ENCODE measurements around the gene HEBP1. TPM values are rescaled to one million over a fixed set of nuclear protein-coding genes. Genes with fewer than 3 reads are reported as not detected.

The HEBP1 gene
- total RNA-seq, 2 experiments from 2014 or later = 14.8 to 17.8 TPM

GRCh38 chr12:12964255-12964654, 35.8 kb downstream of the HEBP1 start:
- CTCF ChIA-PET = no interaction called here
- POLR2A ChIA-PET = no interaction called here

DNA sequence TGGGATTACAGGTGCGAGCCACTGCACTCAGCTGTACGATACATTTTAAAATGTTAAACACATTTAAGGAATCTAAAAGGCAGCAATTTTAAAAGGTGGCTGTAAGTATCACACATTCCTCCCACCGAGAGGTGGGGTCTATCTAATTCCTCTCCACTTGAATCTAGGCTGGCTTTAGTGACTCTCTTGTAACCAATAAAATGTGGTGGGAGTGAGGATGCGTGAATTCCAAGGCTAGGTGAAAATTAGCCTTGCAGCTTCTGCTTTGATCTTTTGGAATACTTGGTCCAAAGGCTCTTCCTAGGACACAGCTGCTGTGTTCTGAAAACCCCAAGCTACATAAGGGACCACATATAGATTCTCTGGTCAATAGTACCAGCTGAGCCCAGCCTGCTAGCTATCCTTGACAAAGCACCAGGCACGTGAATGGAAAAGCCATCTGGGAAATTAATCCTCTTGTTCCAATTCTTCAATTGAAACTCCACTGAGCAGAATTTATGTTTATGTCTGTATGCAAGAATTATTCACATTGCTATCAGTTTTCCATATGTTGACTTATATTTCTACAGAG, 39.3 kb downstream of the HEBP1 start:
- ChIA-PET POLR2A (no interaction called here), CTCF (no interaction called here)

- ChIA-PET CTCF (no interaction called here), POLR2A (no interaction called here)
These were observed 41.2 kb downstream of the HEBP1 start for GRCh38 chr12:12958886-12959285.

- POLR2A ChIA-PET = no interaction called here
- CTCF ChIA-PET = no interaction called here
These were observed 45.0 kb downstream of the HEBP1 start for GRCh38 chr12:12954878-12955625.

DNA sequence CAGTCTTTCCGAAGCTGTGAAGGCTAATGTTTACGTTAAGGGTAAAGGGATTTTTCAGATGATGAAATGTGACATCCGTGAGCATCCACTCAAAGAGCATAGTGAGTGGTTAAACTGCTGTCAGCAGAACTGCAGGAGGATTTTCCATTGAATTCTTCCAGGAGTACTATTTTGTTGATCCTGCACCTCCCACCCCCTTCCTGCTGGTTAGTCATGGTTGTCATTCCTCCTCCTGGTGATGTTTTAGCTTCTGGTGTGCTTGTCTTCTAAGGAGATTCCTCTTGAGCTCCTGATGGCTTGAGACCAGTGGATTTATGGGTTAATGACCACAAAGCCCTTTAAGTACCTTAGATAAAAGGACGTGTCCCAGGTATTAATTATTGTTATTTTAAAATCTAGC, 45.7 kb downstream of the HEBP1 start:
- CTCF ChIA-PET = no interaction called here
- POLR2A ChIA-PET = no interaction called here

DNA sequence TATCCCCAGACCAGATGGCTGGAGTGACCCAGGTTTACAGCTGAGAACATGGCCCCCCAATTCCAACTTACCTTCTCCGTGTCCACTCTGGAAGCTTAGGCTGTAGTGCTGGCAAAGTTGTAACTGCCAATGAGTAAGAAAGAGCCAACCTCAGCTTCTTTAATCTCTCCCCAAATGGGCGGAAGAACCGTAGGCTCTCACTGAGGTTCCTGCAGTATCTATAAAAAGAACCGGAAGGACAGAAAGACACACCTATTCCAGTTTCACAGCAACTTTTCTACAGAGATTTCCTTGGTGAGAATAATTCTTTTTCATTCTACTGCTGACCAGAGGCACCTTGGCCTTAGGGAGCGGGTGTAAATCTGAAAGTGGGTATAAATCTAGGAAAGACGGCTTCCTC, 48.0 kb downstream of the HEBP1 start, which contains the start of gene GPRC5D:
TSS of gene GPRC5D (minus strand) at position 135 of the 400 bp plus-strand sequence. CDS start 1,786 bp downstream, outside the sequence.
- CTCF ChIA-PET = no interaction called here
- POLR2A ChIA-PET = no interaction called here

DNA sequence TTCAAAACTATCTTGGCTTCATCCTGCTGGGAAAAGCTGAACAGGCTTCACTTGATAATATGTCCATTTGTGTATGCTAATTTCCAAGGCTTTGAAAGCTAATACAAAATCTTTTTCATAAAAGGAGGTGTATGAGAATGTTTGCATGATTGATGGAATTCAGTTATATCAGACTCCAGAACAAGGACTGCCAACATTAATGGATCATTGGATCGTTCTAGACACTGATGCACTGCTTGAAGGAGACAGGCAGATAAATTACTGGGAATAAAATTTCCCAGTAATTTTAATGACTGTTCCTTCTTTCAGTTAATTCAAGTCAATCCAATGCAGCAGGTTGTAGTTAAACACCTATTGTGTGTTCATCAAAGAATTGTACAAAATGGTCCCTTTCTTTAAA, 48.6 kb downstream of the HEBP1 start:
- CTCF ChIA-PET = no interaction called here
- POLR2A ChIA-PET = no interaction called here

DNA sequence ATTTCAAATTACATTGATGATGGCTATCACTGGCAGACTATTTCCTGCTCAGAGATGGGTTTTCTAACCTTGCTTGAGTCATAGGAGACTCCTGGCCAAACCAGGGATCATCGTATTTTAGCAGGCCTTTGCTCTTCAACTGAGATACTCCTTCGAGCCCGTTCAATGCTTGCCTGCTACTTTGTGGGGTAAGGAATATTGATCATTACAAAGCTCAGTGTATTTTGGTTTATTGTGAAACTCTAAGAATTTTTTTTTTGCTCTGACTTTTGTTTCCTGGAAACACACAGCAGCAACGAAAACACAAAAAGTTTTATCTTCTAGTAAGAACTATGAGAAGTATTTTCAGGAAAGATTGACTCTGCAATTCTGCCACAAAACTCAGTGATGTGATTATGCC, 52.2 kb downstream of the HEBP1 start:
- ChIA-PET CTCF (no interaction called here), POLR2A (no interaction called here)

DNA sequence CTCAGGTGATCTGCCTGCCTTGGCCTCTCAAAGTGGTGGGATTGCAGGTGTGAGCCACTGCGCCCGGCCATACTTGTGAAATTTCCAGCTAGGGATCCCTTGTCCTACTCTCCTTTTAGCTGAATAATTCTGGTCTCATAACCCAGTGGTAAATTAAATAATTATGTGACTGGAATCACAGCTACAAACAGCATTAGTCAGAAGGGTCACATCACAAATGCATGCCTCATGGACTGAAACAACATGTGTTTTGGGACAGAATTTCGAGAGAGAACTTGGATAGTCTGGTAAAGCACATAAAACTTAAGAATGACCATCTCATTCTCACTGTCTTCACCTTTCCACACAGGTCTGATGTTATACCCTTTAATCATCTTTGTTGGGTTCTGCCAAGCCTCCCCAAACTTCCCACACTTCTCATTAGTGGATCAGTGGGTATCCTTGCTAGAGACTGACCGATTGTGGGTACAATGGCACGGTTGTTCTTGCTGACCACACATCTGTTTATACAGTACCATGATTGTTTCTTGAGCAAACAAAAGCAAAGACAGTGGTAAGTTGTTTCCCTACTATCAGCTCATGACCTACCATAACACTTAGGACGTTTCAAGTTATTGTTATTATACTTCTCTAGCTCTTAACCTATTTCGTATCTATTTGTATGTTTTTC, 53.2 kb downstream of the HEBP1 start:
- ChIA-PET CTCF (no interaction called here), POLR2A (no interaction called here)

DNA sequence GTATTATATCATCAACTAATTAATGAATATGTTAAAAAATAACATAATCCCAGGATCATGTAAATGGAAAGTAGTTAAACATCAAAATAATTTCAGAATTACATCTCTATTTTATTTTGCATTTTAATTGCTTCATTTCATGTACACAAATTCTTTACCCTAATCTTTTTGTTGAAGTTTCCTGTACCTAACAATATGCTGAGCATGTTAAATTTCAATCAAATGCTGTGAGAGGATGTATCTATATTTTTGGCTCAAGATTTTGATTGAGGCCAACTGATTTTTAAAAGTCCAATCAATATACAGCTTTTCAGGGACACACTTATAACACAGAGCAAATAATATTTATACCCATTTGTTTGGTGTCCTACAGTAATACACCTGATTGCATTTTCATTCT, 54.5 kb downstream of the HEBP1 start:
- POLR2A ChIA-PET = no interaction called here

DNA sequence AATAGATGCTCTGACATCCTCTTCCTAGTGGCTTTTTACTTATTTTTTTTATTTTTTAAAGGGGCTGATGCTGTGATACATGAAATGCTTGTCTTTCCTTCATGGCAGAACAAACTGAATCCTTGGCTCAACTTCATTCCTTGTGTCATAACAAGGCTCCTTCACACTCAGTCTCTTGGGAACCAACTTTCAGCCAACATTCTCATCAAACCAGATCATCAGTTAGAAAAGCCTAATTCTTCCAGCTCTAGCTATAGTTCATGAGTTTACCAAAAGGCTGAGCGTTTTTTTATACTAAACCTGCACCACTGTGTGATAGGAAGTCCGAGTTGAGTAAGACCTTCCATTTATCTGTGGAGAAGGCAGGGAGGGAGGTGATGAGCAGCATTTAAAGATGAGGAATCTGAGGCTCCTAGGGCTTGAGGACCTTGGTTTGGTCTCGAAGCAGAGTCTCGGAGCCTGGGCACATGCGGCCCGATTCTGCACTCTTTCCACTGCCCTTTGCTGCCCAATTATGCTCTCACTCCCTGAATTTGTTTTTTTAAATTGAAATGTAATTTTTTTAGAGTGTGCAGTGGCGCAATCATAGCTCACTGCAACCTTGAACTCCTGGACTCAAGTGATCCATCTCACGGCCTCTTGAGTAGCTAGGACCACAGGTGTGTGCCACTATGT, 56.3 kb downstream of the HEBP1 start:
- ChIA-PET POLR2A (no interaction called here), CTCF (no interaction called here)

More for the DNA sequence above, 54.5 kb downstream of the HEBP1 start:
- CTCF ChIA-PET = no interaction called here

DNA sequence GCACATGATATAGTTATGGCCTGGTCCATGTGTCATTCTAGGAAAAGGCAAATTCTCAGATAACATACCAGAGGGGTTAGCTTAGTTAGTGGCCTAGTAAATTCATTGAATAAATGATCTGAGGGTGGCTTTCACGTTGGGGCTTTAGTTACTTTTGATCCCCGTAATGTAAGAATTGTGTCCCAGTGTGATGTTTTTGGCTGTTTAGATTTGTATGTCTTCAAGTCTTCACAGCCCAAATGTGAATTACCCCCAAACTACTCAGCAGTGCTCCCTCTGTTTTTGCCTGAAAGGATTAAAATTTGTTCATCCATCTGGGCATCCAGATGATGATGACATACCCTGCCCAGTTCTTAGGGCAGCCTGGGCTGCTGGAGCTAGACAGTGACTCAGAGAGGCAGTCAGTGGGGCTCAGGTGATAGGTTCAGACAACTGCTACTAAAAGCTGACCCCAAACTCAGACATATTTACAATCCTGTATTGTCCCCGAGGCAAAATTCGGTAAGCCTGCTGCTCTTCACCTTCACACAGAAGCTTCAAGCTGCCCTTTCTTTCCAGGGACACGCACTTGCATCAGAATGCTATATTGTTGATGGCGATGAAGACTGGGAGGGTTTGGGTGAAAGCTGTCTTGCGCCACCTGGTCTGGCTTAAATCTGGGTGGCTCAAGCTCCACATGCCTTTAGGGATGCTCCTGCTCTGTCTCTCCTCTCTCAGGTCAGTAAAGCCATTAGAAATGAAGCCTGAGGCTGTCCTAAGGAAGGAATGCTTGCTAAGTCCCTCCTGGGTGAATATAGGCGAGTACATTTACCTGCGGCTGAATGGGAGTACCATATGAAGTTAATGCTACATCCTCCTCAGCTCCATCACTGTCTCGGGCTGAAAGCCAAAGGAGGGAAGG, 58.4 kb downstream of the HEBP1 start:
- POLR2A ChIA-PET = no interaction called here
- CTCF ChIA-PET = no interaction called here

- CTCF ChIA-PET = no interaction called here
- POLR2A ChIA-PET = no interaction called here
These were observed 60.2 kb downstream of the HEBP1 start for GRCh38 chr12:12939888-12940287.

GRCh38 chr12:12938541-12938940, 61.5 kb downstream of the HEBP1 start:
- CTCF ChIA-PET = no interaction called here
- POLR2A ChIA-PET = no interaction called here

- POLR2A ChIA-PET = no interaction called here
- CTCF ChIA-PET = no interaction called here
These were observed 63.0 kb downstream of the HEBP1 start for GRCh38 chr12:12936983-12937491.

DNA sequence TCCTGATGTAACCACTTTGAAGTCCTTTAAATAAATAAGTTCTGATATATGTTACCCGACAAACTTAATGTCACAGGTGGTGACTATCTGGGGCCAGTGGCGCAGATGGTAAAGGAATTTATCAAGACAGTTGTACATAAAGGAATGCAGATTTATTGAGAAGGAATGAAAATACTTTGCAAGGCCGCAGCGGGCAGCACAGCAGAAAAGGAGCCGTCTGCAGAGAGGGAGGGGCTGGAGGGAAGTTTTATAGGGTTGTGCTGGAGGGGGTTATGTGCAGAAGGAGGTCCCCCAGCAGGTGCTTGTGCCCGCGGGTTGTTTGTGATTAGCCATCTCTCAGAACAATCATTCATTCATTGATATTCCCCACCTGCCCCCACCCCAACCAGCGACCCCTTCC, 65.5 kb downstream of the HEBP1 start:
- POLR2A ChIA-PET = no interaction called here
- CTCF ChIA-PET = interaction anchor here (0.6 kb wide), 1 partner anchor 91 kb away, joined by 3 read pairs; no protein-coding TSS in a partner anchor

GRCh38 chr12:12933742-12934141, 66.3 kb downstream of the HEBP1 start:
- CTCF ChIA-PET = no interaction called here
- POLR2A ChIA-PET = no interaction called here

GRCh38 chr12:12930633-12931219, 69.3 kb downstream of the HEBP1 start:
- POLR2A ChIA-PET = no interaction called here

GRCh38 chr12:12929696-12930095, 70.4 kb downstream of the HEBP1 start:
- ChIA-PET CTCF (no interaction called here), POLR2A (no interaction called here)

More at GRCh38 chr12:12930633-12931219, 69.3 kb downstream of the HEBP1 start:
- CTCF ChIA-PET = interaction anchor here (0.7 kb wide), 1 partner anchor 315 kb away, joined by 3 read pairs; no protein-coding TSS in a partner anchor

Data from activated CD8-positive, alpha-beta memory T cell treated with anti-CD3 and anti-CD28 coated beads for 36 hours (primary cell).